Tibial nerve (tissue), 3 donors: ENCODE results near the gene GABRB2.

Source experiments
- EP300 ChIP-seq, 2 donors: sonication (generic); formaldehyde crosslinking; IDR thresholded peaks; one replicate each; pipeline ENCODE4 v1.6.1; 2017; ENCODE audit warnings: antibody characterized with exemption in 2 of 2, mild to moderate bottlenecking in 1 of 2
- POLR2A ChIP-seq, 2 donors: fragments of 450-650 bp; IDR thresholded peaks; one replicate each; pipeline ENCODE4 v1.6.1; 2017; ENCODE audit warnings: antibody characterized with exemption in 2 of 2, mild to moderate bottlenecking in 2 of 2, moderate library complexity in 2 of 2

GRCh38 chr5:161431963-161432362, 114.6 kb downstream of the GABRB2 start:
- TF ChIP-seq POLR2A (IDR thresholded peaks at IDR 0.05) (no peak), EP300 (IDR thresholded peaks at IDR 0.05) (no peak)
